Progenitor cell of endocrine pancreas (in vitro differentiated cells): ENCODE data around the gene AATK. TPM values are rescaled to one million over a fixed set of nuclear protein-coding genes. Genes with fewer than 3 reads are reported as not detected.

Experiments
- DNase-seq: peaks from one replicate; pipeline ENCODE4 v3.0.0; 2021; ENCODE audit warnings: low spot score; ENCODE audit not compliant: unreplicated experiment
- H3K27ac Mint-ChIP-seq: 2 replicates; pipeline ENCODE4 v1.8.0; 2021; ENCODE audit warnings: mild to moderate bottlenecking, moderate library complexity, mixed read lengths
- H3K27me3 Mint-ChIP-seq: 2 replicates; pipeline ENCODE4 v1.8.0; 2021; ENCODE audit warnings: mixed read lengths
- H3K36me3 Mint-ChIP-seq: 2 replicates; pipeline ENCODE4 v1.8.0; 2022; ENCODE audit warnings: mixed read lengths; ENCODE audit not compliant: insufficient read depth
- H3K4me1 Mint-ChIP-seq: 2 replicates; pipeline ENCODE4 v1.8.0; 2021; ENCODE audit warnings: low read depth, mixed read lengths
- H3K4me3 Mint-ChIP-seq: 2 replicates; pipeline ENCODE4 v1.8.0; 2021; ENCODE audit warnings: low read depth, mild to moderate bottlenecking, moderate library complexity, mixed read lengths
- H3K9me3 Mint-ChIP-seq: 2 replicates; pipeline ENCODE4 v1.8.0; 2021; ENCODE audit warnings: low read depth, mixed read lengths
- CTCF ChIP-seq: fragments of 200-600 bp; sonication (generic); IDR thresholded peaks from one replicate; pipeline ENCODE4 v1.5.0; 2021; ENCODE audit warnings: antibody characterized with exemption, mild to moderate bottlenecking; ENCODE audit not compliant: unreplicated experiment
- total RNA-seq: library from RNA; stranded (reverse); gene quantifications from 2 replicates; pipeline ENCODE4 v1.2.1, GENCODE V29; 2021

AATK gene
- total RNA-seq, 1 donor from 2014 or later: 12.9 TPM

DNA sequence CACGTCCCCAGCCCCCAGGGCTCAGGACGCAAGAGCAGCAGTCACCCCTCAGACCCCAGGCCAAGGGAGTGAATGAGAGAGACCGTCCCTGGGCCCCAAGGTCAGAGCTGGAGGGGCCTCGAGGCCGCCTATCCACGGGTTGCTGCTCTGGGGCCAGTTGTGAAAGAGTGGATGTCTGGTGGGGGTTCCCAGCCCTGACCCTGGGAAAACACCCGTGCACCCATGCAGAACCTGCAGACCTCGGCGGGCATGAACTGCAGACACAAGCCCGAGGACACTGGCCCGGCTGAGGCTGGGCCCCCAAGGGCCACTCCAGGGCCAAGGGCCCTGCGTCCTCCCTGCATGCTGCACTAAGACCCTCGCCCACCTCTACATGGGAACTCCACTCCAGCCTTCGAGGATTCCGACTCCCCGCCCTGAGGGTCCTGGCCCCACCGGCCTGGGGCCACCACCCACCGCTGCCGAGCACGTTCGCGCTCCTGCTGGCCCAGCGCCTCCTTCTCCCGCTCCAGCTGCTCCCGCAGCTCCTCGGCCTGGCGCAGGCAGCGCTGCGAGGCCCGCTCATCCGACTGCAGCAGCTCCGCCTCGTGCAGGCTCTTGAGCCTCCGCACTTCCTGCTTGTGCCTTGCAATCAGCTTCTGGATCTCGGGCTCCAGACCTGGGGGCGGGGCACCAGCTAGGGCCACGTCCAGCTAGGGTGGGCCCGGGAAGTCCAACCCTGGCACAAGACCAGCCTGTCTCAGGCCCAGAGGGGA, 27.6 kb upstream of the AATK start:
- H3K4me3 Mint-ChIP-seq: no peak overlapping the region
- no peak for DNase-seq
- no peak for TF ChIP-seq CTCF
- H3K4me1 Mint-ChIP-seq: no peaks in the 10 kb centered on the region
- H3K27ac Mint-ChIP-seq: no peak overlapping the region
- H3K27me3 Mint-ChIP-seq: no peaks in the 10 kb centered on the region
- H3K9me3 Mint-ChIP-seq: no peaks in the 10 kb centered on the region
- no peaks in the 10 kb centered on the region for H3K36me3 Mint-ChIP-seq

GRCh38 chr17:81193051-81193410, 27.0 kb upstream of the AATK start:
- no peak for TF ChIP-seq CTCF
- Mint-ChIP-seq H3K4me1 (no peaks in the 10 kb centered on the region), H3K4me3 (no peak overlapping the region), H3K36me3 (no peaks in the 10 kb centered on the region), H3K27me3 (no peaks in the 10 kb centered on the region), H3K27ac (no peak overlapping the region), H3K9me3 (no peaks in the 10 kb centered on the region)
- DNase-seq: no peak

DNA sequence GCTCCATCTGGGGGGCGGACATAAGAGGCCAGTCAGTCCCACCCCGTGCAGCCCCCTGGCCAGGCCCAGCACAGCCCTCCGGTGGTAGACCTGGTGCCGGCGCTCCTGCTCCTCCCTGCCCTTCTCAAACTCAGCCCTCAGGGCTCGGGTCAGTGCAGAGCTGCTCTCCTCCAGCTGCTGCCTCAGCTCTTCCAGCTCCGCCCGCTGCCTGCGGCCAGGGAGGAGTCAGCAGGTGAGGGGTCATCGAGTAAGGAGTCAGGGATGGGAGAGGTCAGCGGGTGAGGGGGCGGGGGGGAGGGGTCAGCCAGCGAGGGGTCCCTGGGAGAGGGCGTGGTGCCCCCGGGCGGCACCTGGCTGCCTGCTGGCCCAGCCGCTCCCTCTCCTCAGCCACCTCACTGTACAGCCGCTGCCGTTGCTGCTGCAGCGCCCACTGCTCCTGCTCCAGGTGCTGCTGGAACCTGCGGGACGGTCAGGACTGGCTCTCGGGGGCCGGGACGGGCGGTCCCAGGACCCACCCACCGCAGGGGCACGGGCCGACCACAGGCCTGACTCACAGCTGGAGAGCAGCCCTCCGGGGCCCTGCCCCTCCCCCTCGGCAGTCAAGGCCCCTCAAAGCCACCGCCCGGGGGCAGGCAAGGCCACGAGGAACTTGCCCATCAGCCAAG, 26.5 kb upstream of the AATK start:
- no peak overlapping the region for H3K4me3 Mint-ChIP-seq
- no peak for DNase-seq
- no peaks in the 10 kb centered on the region for H3K9me3 Mint-ChIP-seq
- H3K27ac Mint-ChIP-seq: no peak overlapping the region
- no peaks in the 10 kb centered on the region for H3K27me3 Mint-ChIP-seq
- no peak for TF ChIP-seq CTCF
- H3K4me1 Mint-ChIP-seq: no peaks in the 10 kb centered on the region
- no peaks in the 10 kb centered on the region for H3K36me3 Mint-ChIP-seq

DNA sequence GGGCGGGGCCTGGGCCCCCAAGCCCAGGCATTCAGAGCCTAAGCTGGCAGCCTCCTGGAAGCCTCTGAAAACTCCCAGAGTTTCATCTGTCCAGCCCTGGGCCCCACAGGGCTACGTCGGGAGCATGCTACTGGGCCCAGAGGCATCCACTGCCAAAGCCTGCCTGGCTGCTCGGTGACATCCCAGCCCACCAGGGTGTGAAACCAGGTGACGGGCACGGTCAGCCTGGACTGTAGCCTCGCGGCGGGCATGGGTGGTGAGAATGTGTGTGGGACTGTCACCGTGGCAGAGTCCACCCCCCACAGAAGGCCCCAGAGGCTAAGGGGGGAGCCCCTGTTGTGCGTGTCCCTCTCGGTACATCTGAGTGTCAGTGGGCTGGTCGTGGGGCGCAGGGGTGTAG, 25.6 kb upstream of the AATK start:
- TF ChIP-seq CTCF: no peak
- no peak for DNase-seq
- Mint-ChIP-seq H3K27me3 (no peaks in the 10 kb centered on the region), H3K36me3 (no peaks in the 10 kb centered on the region), H3K9me3 (no peaks in the 10 kb centered on the region), H3K4me3 (no peak overlapping the region), H3K4me1 (no peaks in the 10 kb centered on the region), H3K27ac (no peak overlapping the region)

- H3K4me1 Mint-ChIP-seq: no peaks in the 10 kb centered on the region
- DNase-seq: no peak
- H3K36me3 Mint-ChIP-seq: no peaks in the 10 kb centered on the region
- H3K27me3 Mint-ChIP-seq: no peaks in the 10 kb centered on the region
- no peak overlapping the region for H3K27ac Mint-ChIP-seq
- H3K9me3 Mint-ChIP-seq: no peaks in the 10 kb centered on the region
- no peak overlapping the region for H3K4me3 Mint-ChIP-seq
- no peak for TF ChIP-seq CTCF
Measured at GRCh38 chr17:81191116-81191515, 25.1 kb upstream of the AATK start.
